HG03139 (cell line): ENCODE data around the gene RABL3.
"Not testable (repeated sequence)": the region's sequence is repeated elsewhere in the genome, so short reads cannot be mapped to it uniquely, and the experiment has no call there.

Experiments
- ATAC-seq: cut with Tn5 transposase; IDR thresholded peaks from one replicate; pipeline ENCODE4 v1.9.1; 2021; ENCODE audit not compliant: unreplicated experiment

RABL3 gene

GRCh38 chr3:120749843-120750242, 7.5 kb upstream of the RABL3 start:
- ATAC-seq: no peak

DNA sequence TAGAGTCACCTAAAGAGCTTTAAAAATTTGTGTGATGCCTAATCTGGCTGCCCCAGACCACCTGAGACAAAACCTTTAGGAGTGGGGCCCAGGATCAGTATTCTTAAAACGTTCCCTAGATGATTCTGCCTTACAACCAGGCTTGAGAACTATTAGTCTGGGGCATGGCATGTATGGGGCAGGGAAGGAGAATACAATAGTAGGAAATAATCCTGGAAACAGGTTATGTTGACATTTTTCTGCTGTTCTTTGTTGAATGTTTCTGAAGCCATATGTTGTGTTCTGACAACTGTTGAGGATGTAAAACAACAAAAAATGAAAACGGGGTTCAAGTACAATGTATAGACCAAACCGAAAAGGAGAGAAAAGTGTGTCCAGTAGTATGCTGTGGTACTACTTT, 3.1 kb upstream of the RABL3 start:
- no peak for ATAC-seq

- ATAC-seq: no peak
These were observed 1.4 kb upstream of the RABL3 start for GRCh38 chr3:120743556-120744195.

- ATAC-seq: peak; percentile 12
These were observed 591 bp upstream of the RABL3 start for GRCh38 chr3:120742849-120743365.

DNA sequence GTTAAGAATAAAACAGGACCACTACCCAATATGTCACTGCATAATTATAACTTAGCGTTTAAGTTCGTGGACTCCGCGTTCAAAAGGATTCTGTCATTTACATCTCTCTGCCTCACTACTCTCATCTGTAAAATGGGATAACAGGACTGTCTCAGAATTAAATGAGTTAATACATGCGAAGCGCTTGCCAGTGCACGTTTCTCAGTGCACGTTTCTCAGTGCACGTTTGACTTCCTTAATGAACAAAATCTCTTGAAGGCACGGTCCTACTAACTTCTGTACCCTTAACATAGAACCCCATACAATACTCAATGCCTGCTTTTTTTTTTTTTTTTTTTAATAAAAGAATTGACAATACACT, 499 bp downstream of the RABL3 start:
- peak; percentile 2 for ATAC-seq

- no peak for ATAC-seq
These were observed 996 bp downstream of the RABL3 start for GRCh38 chr3:120741320-120741719.

GRCh38 chr3:120738006-120738405, 4.3 kb downstream of the RABL3 start:
- not testable (repeated sequence) for ATAC-seq

DNA sequence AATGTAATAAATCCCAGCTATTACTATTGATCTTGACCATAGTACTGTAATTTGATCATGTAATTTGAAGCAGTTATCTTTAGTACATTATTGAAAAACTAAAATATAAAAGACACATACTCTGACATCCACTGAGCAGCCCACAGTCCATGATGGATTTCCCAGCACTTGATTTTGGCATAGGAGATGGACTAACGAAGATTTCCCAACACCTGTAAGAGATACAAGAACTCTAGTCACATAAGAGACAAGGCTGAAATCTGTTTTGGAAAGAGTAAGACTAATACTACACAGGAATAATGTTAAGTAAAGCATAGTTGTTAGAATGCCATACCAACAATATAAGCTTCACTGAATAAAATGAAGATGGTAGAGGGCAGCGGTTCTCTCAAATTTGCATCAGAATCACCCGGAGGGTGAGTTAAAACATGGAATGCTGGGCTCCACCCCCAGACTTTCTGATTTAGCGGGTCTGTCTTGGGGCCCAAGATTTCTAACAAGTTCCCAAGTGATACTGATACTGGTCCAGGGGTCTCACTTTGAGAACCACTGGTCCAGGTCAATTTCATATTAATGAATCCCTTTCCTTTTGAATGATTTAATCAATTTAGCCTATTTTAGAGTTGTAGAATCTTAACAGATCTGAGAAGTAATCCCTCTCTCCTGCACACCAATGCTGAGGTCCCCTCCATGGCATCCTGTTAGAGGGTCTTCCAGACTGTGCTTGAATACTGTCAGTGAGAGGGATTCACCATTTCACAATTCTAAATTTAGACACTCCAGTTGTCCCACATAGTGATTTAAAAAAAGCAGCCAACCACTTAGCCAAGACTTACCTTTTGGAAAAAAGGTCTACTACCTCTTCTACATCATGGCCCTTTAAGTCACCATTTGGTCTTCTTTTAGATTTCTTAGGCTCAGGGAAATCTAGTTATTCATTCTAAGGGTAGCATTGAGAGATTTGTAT, 11.5 kb downstream of the RABL3 start:
- no peak for ATAC-seq

- ATAC-seq: no peak
These were observed 15.5 kb downstream of the RABL3 start for GRCh38 chr3:120726791-120727190.

DNA sequence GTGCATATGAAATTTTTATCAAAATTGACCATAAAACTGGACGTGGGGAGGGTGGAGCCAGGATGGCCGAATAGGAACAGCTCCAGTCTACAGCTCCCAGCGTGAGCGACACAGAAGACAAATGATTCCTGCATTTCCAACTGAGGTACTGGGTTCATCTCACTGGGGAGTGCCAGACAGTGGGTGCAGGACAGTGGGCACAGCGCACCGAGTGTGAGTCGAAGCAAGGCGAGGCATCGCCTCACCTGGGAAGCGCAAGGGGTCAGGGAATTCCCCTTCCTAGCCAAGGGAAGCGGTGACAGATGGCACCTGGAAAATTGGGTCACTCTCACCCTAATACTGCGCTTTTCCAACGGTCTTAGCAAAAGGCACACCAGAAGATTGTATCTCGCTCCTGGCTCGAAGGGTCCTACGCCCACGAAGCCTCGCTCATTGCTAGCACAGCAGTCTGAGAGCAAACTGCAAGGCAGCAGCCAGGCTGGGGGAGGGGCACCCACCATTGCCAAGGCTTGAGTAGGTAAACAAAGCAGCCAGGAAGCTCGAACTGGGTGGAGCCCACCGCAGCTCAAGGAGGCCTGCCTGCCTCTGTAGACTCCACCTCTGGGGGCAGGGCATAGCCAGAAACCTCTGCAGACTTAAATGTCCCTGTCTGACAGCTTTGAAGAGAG, 23.0 kb downstream of the RABL3 start:
- not testable (repeated sequence) for ATAC-seq

DNA sequence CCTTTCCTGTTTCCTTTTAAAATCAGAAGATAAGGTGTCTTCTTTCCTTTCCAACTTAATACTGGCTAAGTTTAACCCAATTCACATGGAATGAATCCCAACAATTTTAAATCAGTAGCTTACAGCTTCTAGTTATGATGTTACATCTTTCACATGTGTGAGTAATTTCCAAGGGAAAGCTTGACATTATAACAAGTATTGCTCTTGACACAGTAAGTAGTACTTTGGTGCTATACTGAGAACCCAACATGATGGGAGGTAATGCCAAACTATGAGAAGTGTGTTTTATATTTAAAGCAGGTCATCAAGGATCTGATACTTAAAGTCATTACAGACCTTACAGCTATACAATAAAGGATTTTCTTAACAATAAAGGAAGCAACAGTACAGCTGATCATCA, 29.1 kb downstream of the RABL3 start:
- no peak for ATAC-seq

DNA sequence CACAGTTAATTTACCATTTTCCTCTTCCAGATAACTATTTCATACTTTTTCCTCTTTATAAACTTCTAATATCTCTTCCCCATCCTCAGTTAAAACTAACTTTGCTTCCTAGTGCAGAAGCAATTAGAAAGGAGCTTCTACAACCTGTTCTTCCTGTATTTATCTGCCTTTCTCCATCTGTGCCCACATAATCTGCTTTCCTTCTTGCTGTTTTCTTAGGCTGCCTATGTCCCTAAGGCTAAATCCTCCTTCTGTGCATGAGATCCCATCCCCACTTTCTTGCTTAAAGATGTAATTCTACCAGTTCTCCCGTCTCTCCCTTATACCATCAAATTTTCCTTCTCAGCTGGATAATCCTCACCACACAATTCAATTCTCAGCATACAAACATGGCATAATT, 31.9 kb downstream of the RABL3 start:
- ATAC-seq: no peak

DNA sequence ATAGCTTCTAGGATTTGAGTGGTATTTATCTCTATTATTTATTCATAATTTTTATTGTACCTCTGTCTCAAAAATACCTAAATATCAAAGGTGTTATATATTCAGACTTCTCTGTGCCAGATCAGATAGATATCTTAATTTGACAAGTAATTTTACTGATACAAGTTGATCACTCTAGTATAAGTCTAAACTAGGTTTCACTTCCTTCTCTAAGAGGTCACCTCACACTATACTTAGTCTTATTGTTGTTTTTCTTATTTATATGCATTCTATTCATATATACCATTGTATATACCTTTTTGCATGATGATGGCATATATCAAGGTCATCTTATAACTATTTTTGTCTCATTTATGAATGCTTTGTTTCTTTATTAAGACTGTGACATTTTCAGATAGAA, 33.9 kb downstream of the RABL3 start:
- no peak for ATAC-seq

DNA sequence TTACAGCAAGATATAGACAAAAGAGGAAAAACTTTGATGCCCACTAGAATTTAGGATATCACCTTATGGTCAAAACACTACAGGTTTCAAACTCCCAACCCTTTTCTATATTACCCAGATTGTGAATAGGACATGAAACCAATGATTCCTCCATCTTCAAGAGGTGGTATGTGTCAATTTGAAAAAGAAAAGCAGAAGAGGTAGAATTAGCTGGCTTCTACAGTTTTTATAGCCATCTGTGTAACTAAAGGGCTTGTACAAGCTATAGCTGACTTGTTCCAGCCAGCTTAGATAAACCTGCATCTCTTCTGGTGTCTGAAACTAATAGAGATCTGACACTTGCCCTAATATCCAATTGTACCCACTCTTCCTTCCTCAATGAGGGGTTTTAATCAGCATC, 35.4 kb downstream of the RABL3 start:
- ATAC-seq: no peak

- ATAC-seq: no peak
These were observed 36.3 kb downstream of the RABL3 start for GRCh38 chr3:120705884-120706582.

- ATAC-seq: no peak
These were observed 43.0 kb downstream of the RABL3 start for GRCh38 chr3:120699333-120699732.

- ATAC-seq: no peak
These were observed 48.7 kb downstream of the RABL3 start for GRCh38 chr3:120693439-120694171.

- no peak for ATAC-seq
These were observed 52.9 kb downstream of the RABL3 start for GRCh38 chr3:120689395-120689794.

DNA sequence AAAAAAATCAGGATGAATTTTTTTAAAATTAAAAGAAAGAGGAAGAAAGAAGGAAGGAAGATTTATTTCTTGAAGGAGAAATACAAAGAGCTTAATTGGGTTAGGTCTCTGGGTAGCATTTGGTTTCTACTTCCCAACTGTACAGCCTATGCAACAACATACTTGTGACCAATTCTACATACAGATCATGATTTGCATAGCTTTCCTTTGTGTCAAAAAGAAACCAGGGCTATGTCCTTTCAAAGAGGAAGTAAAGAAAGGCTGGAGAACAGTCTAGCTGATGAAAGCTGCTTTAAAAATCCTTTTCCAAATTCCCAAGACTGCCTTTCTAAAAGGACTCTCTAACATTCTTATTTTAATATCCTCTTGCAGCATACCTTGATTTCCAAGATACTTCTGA, 54.2 kb downstream of the RABL3 start:
- ATAC-seq: peak; percentile 97

DNA sequence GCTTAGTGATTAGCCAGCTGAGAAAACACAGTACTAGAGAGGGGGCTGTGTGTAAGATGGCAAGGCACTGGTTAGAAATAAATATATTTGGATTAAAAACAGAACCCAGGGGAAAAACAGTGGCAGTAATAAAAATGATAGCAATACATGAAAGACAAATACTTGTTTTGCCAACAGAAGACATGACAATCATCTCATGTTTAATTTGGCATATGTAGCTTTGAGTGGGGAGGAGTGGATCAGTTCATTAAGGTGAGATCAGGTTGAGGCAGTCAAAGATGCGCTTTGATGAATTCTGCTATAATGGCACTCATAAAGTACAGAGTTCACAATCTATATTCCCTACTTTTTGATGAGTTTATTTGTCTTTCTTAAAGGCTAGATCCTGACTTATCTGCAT, 56.9 kb downstream of the RABL3 start:
- ATAC-seq: no peak
